WTC11 (cell line): ENCODE data around the gene PKMYT1. TPM values are rescaled to one million over a fixed set of nuclear protein-coding genes. Genes with fewer than 3 reads are reported as not detected.

ENCODE experiments used
- ATAC-seq: fragments of 200-7000 bp; cut with Tn5 transposase; 2 replicates; pipeline ENCODE4 v1.10.0; 2021; ENCODE audit warnings: mild to moderate bottlenecking, moderate library complexity
- CTCF ChIA-PET: fragments of 300-600 bp; sonication (Branson Sonifier 250); formaldehyde crosslinking; loops from one replicate; lab custom pipeline; 2021; ENCODE audit warnings: antibody characterized with exemption; lab: Charles Lee
- POLR2A ChIA-PET: fragments of 350-600 bp; sonication (Branson Sonifier 250); formaldehyde crosslinking; loops from one replicate; lab custom pipeline; 2021; ENCODE audit warnings: antibody characterized with exemption; lab: Charles Lee
- DNase-seq: peaks from one replicate; pipeline ENCODE4 v3.0.0; 2021; ENCODE audit warnings: low spot score
- H3K27ac Mint-ChIP-seq: 2 replicates; pipeline ENCODE4 v1.8.0; 2021; ENCODE audit warnings: mixed read lengths
- H3K27me3 Mint-ChIP-seq: 2 replicates; pipeline ENCODE4 v1.8.0; 2021; ENCODE audit warnings: low read depth, mild to moderate bottlenecking, moderate library complexity, mixed read lengths
- H3K36me3 Mint-ChIP-seq: 2 replicates; pipeline ENCODE4 v1.8.0; 2021; ENCODE audit warnings: mixed read lengths
- H3K4me1 Mint-ChIP-seq: 2 replicates; pipeline ENCODE4 v1.8.0; 2022; ENCODE audit warnings: mixed read lengths
- H3K4me3 Mint-ChIP-seq: 2 replicates; pipeline ENCODE4 v1.8.0; 2021; ENCODE audit warnings: mild to moderate bottlenecking, moderate library complexity, mixed read lengths
- H3K9me3 Mint-ChIP-seq: 2 replicates; pipeline ENCODE4 v1.8.0; 2021; ENCODE audit warnings: mixed read lengths
- AR ChIP-seq: fragments of 250-450 bp; sonication (Bioruptor Pico); IDR thresholded peaks from 2 replicates; pipeline ENCODE4 v1.9.0; 2021; ENCODE audit warnings: mild to moderate bottlenecking
- ATF6 ChIP-seq: sonication (generic); formaldehyde crosslinking; IDR thresholded peaks from 2 replicates; pipeline ENCODE4 v1.8.1; 2023; ENCODE audit warnings: mild to moderate bottlenecking, missing genetic modification reagents
- CREM ChIP-seq: sonication (generic); formaldehyde crosslinking; IDR thresholded peaks from 2 replicates; pipeline ENCODE4 v1.8.1; 2022; ENCODE audit warnings: mild to moderate bottlenecking, missing genetic modification reagents, moderate library complexity
- E2F1 ChIP-seq: sonication (generic); formaldehyde crosslinking; IDR thresholded peaks from 2 replicates; pipeline ENCODE4 v1.8.0; 2022; ENCODE audit warnings: mild to moderate bottlenecking, missing genetic modification reagents
- ELF4 ChIP-seq: sonication (generic); formaldehyde crosslinking; IDR thresholded peaks from 2 replicates; pipeline ENCODE4 v1.8.1; 2022; ENCODE audit warnings: low read depth, mild to moderate bottlenecking, moderate library complexity, missing genetic modification reagents
- FOXJ3 ChIP-seq: sonication (generic); formaldehyde crosslinking; IDR thresholded peaks from 2 replicates; pipeline ENCODE4 v1.9.0; 2021; ENCODE audit warnings: missing genetic modification reagents, mild to moderate bottlenecking, borderline replicate concordance
- FOXK1 ChIP-seq: sonication (generic); formaldehyde crosslinking; IDR thresholded peaks from 2 replicates; pipeline ENCODE4 v1.8.0; 2022; ENCODE audit warnings: mild to moderate bottlenecking, moderate library complexity, missing genetic modification reagents
- GABPB1 ChIP-seq: sonication (generic); formaldehyde crosslinking; IDR thresholded peaks from 2 replicates; pipeline ENCODE4 v1.8.1; 2023; ENCODE audit warnings: mild to moderate bottlenecking, missing genetic modification reagents
- MLX ChIP-seq: sonication (generic); formaldehyde crosslinking; IDR thresholded peaks from 2 replicates; pipeline ENCODE4 v1.8.1; 2023; ENCODE audit warnings: mild to moderate bottlenecking, missing genetic modification reagents, moderate library complexity
- MXD4 ChIP-seq: fragments of 250-450 bp; sonication (Bioruptor Pico); IDR thresholded peaks from 2 replicates; pipeline ENCODE4 v1.8.0; 2021; ENCODE audit warnings: mild to moderate bottlenecking, moderate library complexity, borderline replicate concordance
- NFE2L1 ChIP-seq: sonication (generic); formaldehyde crosslinking; IDR thresholded peaks from 2 replicates; pipeline ENCODE4 v1.8.1; 2023; ENCODE audit warnings: missing genetic modification reagents
- NFYB ChIP-seq: sonication (generic); formaldehyde crosslinking; conservative IDR thresholded peaks from 2 replicates; pipeline ENCODE4 v1.8.0; 2022; ENCODE audit warnings: low read depth, missing genetic modification reagents
- SMAD3 ChIP-seq: sonication (generic); formaldehyde crosslinking; IDR thresholded peaks from 2 replicates; pipeline ENCODE4 v1.8.0; 2022; ENCODE audit warnings: missing genetic modification reagents, mild to moderate bottlenecking, borderline replicate concordance
- TEAD1 ChIP-seq: sonication (generic); formaldehyde crosslinking; IDR thresholded peaks from 2 replicates; pipeline ENCODE4 v1.8.0; 2022; ENCODE audit warnings: mild to moderate bottlenecking, missing genetic modification reagents
- TP53 ChIP-seq: sonication (generic); formaldehyde crosslinking; IDR thresholded peaks from 2 replicates; pipeline ENCODE4 v1.8.1; 2023; ENCODE audit warnings: mild to moderate bottlenecking, missing genetic modification reagents
- USF1 ChIP-seq: sonication (generic); formaldehyde crosslinking; IDR thresholded peaks from 2 replicates; pipeline ENCODE4 v1.8.0; 2022; ENCODE audit warnings: mild to moderate bottlenecking, missing genetic modification reagents
- USF2 ChIP-seq: sonication (generic); formaldehyde crosslinking; IDR thresholded peaks from 2 replicates; pipeline ENCODE4 v1.8.1; 2023; ENCODE audit warnings: mild to moderate bottlenecking, missing genetic modification reagents, moderate library complexity
- ZNF138 ChIP-seq: sonication (generic); formaldehyde crosslinking; conservative IDR thresholded peaks from 2 replicates; pipeline ENCODE4 v1.8.1; 2022; ENCODE audit warnings: mild to moderate bottlenecking, moderate library complexity, missing genetic modification reagents
- ZNF219 ChIP-seq: sonication (generic); formaldehyde crosslinking; IDR thresholded peaks from 2 replicates; pipeline ENCODE4 v1.8.0; 2023; ENCODE audit warnings: missing genetic modification reagents, mild to moderate bottlenecking, borderline replicate concordance
- ZNF423 ChIP-seq: fragments of 250-450 bp; sonication (Bioruptor Pico); IDR thresholded peaks from 2 replicates; pipeline ENCODE4 v2.1.2; 2022; ENCODE audit warnings: mild to moderate bottlenecking, moderate library complexity
- ZNF512 ChIP-seq: sonication (generic); formaldehyde crosslinking; IDR thresholded peaks from 2 replicates; pipeline ENCODE4 v1.8.1; 2022; ENCODE audit warnings: missing genetic modification reagents, borderline replicate concordance
- ZNF671 ChIP-seq: fragments of 250-450 bp; sonication (Bioruptor Pico); IDR thresholded peaks from 2 replicates; pipeline ENCODE4 v1.8.0; 2021; ENCODE audit warnings: mild to moderate bottlenecking
- total RNA-seq: library from RNA; stranded (reverse); gene quantifications from 3 replicates; pipeline ENCODE4 v1.2.3, GENCODE V29; 2021

The PKMYT1 gene
- total RNA-seq, 1 experiment from 2014 or later, result 120 TPM

GRCh38 chr16:2952679-2953078 is 27.6 kb downstream of the PKMYT1 start:
- ATAC-seq (no peak), DNase-seq (no peak)
- Mint-ChIP-seq H3K27ac (peak overlapping the region; percentile 36; the same call in 1 of the 2 replicates), H3K27me3 (no peaks in the 10 kb centered on the region; the same call in 1 of the 2 replicates), H3K9me3 (no peaks in the 10 kb centered on the region), H3K36me3 (no peaks in the 10 kb centered on the region), H3K4me1 (peaks cover 26% of the 10 kb centered on the region), H3K4me3 (no peak overlapping the region)
- POLR2A ChIA-PET, result interaction anchor here (1.9 kb wide), 1 partner anchor 17 kb away, joined by 8 read pairs; the partner anchor contains the start of gene PAQR4
- TF ChIP-seq FOXK1 (CRISPR knock-in tag) (no peak), ZNF138 (no peak), E2F1 (CRISPR knock-in tag) (no peak), TEAD1 (CRISPR knock-in tag) (no peak), MXD4 (CRISPR knock-in tag) (no peak), USF1 (CRISPR knock-in tag) (no peak), CREM (no peak), TP53 (no peak), USF2 (CRISPR knock-in tag) (no peak), FOXJ3 (CRISPR knock-in tag) (no peak), ZNF512 (CRISPR knock-in tag) (no peak), SMAD3 (CRISPR knock-in tag) (no peak), NFYB (CRISPR knock-in tag) (no peak), GABPB1 (CRISPR knock-in tag) (no peak), ELF4 (CRISPR knock-in tag) (no peak), MLX (no peak), NFE2L1 (no peak), ZNF219 (CRISPR knock-in tag) (no peak), ATF6 (no peak)
- CTCF ChIA-PET, result interaction anchor here (0.7 to 2.6 kb wide), 9 partner anchors 9 to 1620 kb away, joined by 3 to 11 read pairs (median 4); partner anchors contain the start of gene KREMEN2

- no peak for ATAC-seq
- H3K9me3 Mint-ChIP-seq, result peaks cover 7% of the 10 kb centered on the region
- DNase-seq, result no peak
- ChIA-PET POLR2A (no interaction called here), CTCF (interaction anchor here (0.6 to 1.6 kb wide), 5 partner anchors 12 to 111 kb away, joined by 3 to 12 read pairs (median 3); partner anchors contain the start of genes CLDN6 and KREMEN2)
- H3K36me3 Mint-ChIP-seq, result peaks cover 7% of the 10 kb centered on the region; the same call in 1 of the 2 replicates
- H3K4me3 Mint-ChIP-seq, result no peak overlapping the region
- no peak overlapping the region for H3K27ac Mint-ChIP-seq
- H3K4me1 Mint-ChIP-seq, result peaks cover 11% of the 10 kb centered on the region
- TF ChIP-seq TP53, result no peak
- no peak for TF ChIP-seq ZNF671 (CRISPR knock-in tag)
- no peak for TF ChIP-seq ZNF423 (CRISPR knock-in tag)
- no peak for TF ChIP-seq SMAD3 (CRISPR knock-in tag)
- no peak for TF ChIP-seq AR (CRISPR knock-in tag)
- H3K27me3 Mint-ChIP-seq, result no peaks in the 10 kb centered on the region; the same call in 1 of the 2 replicates
Observed at GRCh38 chr16:2950773-2951172, 29.5 kb downstream of the PKMYT1 start.
